T-cell (primary cell): Measurements from ENCODE around the gene JMJD7. TPM values are rescaled to one million over a fixed set of nuclear protein-coding genes. Genes with fewer than 3 reads are reported as not detected.
A peak's percentile ranks its signal among the peaks of the same experiment; 100 is the strongest.

Experiments
- ATAC-seq, 4 experiments: fragments of 200-7000 bp in 3 of 4; fragments of 150-1000 bp in 1 of 4; cut with Tn5 transposase; replicated peaks in 1 of 4; 1 replicate in 3 of 4; 2 replicates in 1 of 4; pipeline ENCODE4 v1.10.0; 2021; ENCODE audit warnings: moderate library complexity in 3 of 4, mild to moderate bottlenecking in 2 of 4, moderate number of reproducible peaks in 1 of 4
- CTCF ChIA-PET, 2 donors: fragments of 300-600 bp; sonication (Branson Sonifier 250); formaldehyde crosslinking; loops; one replicate each; lab custom pipeline; 2022; ENCODE audit warnings: antibody characterized with exemption in 2 of 2; lab: Charles Lee
- POLR2A ChIA-PET, 2 donors: fragments of 300-600 bp; sonication (Branson Sonifier 250); formaldehyde crosslinking; loops; one replicate each; lab custom pipeline; 2022; ENCODE audit warnings: antibody characterized with exemption in 2 of 2; lab: Charles Lee
- DNase-seq, 35 experiments: peaks; one replicate each; pipeline versions ENCODE4 v3.0.0 to v3.0.0-alpha.2; 2013 to 2023
- H3K27ac ChIP-seq: one replicate; pipeline ENCODE4 v1.5.1; 2013; ENCODE audit warnings: low read length
- H3K27me3 ChIP-seq, 2 experiments: replicated peaks in 1 of 2; 1 replicate in 1 of 2; 2 replicates in 1 of 2; pipeline versions ENCODE4 v1.6.1 to v1.7.0; 2013; ENCODE audit warnings: low read length in 1 of 2, mixed read lengths in 1 of 2; ENCODE audit not compliant: control insufficient read depth in 2 of 2, insufficient read depth in 2 of 2; ENCODE audit errors: extremely low read depth in 1 of 2
- H3K36me3 ChIP-seq, 2 donors: 1 replicate in 1 of 2; 2 replicates in 1 of 2; pipeline versions ENCODE4 v1.6.1 to v1.7.0; 2013; ENCODE audit warnings: low read length in 1 of 2; ENCODE audit not compliant: control insufficient read depth in 2 of 2, insufficient read depth in 1 of 2; ENCODE audit errors: extremely low read depth in 1 of 2
- H3K4me1 ChIP-seq, 2 experiments: 1 replicate in 1 of 2; 2 replicates in 1 of 2; pipeline versions ENCODE4 v1.6.1 to v1.7.0; 2013; ENCODE audit warnings: low read length in 2 of 2, mixed read lengths in 1 of 2; ENCODE audit not compliant: insufficient read depth in 2 of 2, control insufficient read depth in 1 of 2; ENCODE audit errors: extremely low read depth in 1 of 2
- H3K4me3 ChIP-seq, 2 donors: 1 replicate in 1 of 2; 2 replicates in 1 of 2; pipeline versions ENCODE4 v1.5.1 to v1.7.0; 2013; ENCODE audit warnings: mild to moderate bottlenecking in 2 of 2, low read length in 1 of 2, moderate library complexity in 1 of 2; ENCODE audit not compliant: control insufficient read depth in 1 of 2; ENCODE audit errors: extremely low read depth in 1 of 2
- H3K9me3 ChIP-seq: 2 replicates; pipeline ENCODE4 v1.7.0; 2013
- H3K27ac Mint-ChIP-seq, 2 donors: one replicate each; pipeline ENCODE4 v1.8.0; 2020 to 2021; ENCODE audit warnings: mild to moderate bottlenecking in 2 of 2, mixed read lengths in 2 of 2
- H3K27me3 Mint-ChIP-seq, 2 donors: one replicate each; pipeline ENCODE4 v1.8.0; 2021 to 2022; ENCODE audit warnings: mixed read lengths in 2 of 2
- H3K36me3 Mint-ChIP-seq: one replicate; pipeline ENCODE4 v1.8.0; 2021; ENCODE audit warnings: mixed read lengths
- H3K4me1 Mint-ChIP-seq, 3 donors: one replicate each; pipeline ENCODE4 v1.8.0; 2020 to 2022; ENCODE audit warnings: mixed read lengths in 3 of 3, mild to moderate bottlenecking in 1 of 3
- H3K4me3 Mint-ChIP-seq, 3 donors: one replicate each; pipeline ENCODE4 v1.8.0; 2020 to 2022; ENCODE audit warnings: mild to moderate bottlenecking in 3 of 3, mixed read lengths in 3 of 3, moderate library complexity in 3 of 3
- H3K9me3 Mint-ChIP-seq, 3 donors: one replicate each; pipeline ENCODE4 v1.8.0; 2020 to 2022; ENCODE audit warnings: mixed read lengths in 3 of 3
- WGBS: methylation state at CpG from one replicate; pipeline ENCODE4 v1.1.5; 2013; ENCODE audit warnings: missing lambda C conversion rate; ENCODE audit not compliant: insufficient coverage; 5-methylcytosine and 5-hydroxymethylcytosine counted together
- total RNA-seq, 35 experiments: library from RNA in 6 of 35; stranded (reverse) in 6 of 35; fragments of 120-200 nt in 1 of 35; gene quantifications; one replicate each; pipeline versions ENCODE4 v1.2.1 to v1.2.4 and lab custom pipeline; 2013 to 2026

JMJD7 gene
- total RNA-seq, 5 donors from 2014 or later (not counting 1 experiment from before 2014, with no cell fraction given), result 35.8 to 72.7 (median 45.3) TPM

- DNase-seq (no peak), ATAC-seq (no peak)
- Mint-ChIP-seq H3K36me3 (no peaks in the 10 kb centered on the region), H3K4me3 (no peak overlapping the region), H3K4me1 (peaks cover 6 to 9% (median 7%) of the 10 kb centered on the region in 3 donors), H3K27ac (no peak overlapping the region), H3K9me3 (no peaks in the 10 kb centered on the region), H3K27me3 (peaks cover 0 to 3% of the 10 kb centered on the region in 2 donors)
- Histone ChIP-seq H3K27me3 (peaks cover 0 to 45% of the 10 kb centered on the region in 2 experiments), H3K36me3 (no peaks in the 10 kb centered on the region), H3K4me1 (peaks cover 2 to 7% of the 10 kb centered on the region in 2 experiments), H3K4me3 (no peak overlapping the region), H3K9me3 (no peaks in the 10 kb centered on the region), H3K27ac (no peak overlapping the region)
- 91% methylated on average over 4 of the region's 9 CpGs for WGBS
- CTCF ChIA-PET, result no interaction called here
- POLR2A ChIA-PET, result no interaction called here
Measured at GRCh38 chr15:41857316-41857715, 29.4 kb downstream of the JMJD7 start.

- Mint-ChIP-seq H3K4me3 (no peak overlapping the region), H3K36me3 (no peaks in the 10 kb centered on the region), H3K9me3 (no peaks in the 10 kb centered on the region), H3K27ac (no peak overlapping the region), H3K4me1 (peaks cover 6 to 12% (median 11%) of the 10 kb centered on the region in 3 donors), H3K27me3 (peaks cover 0 to 5% of the 10 kb centered on the region in 2 donors)
- Histone ChIP-seq H3K36me3 (no peaks in the 10 kb centered on the region), H3K27me3 (peaks cover 0 to 36% of the 10 kb centered on the region in 2 experiments), H3K9me3 (no peaks in the 10 kb centered on the region), H3K4me3 (no peak overlapping the region), H3K27ac (no peak overlapping the region), H3K4me1 (peaks cover 2 to 15% of the 10 kb centered on the region in 2 experiments)
- WGBS, result 92% methylated on average over 14 of the region's 15 CpGs
- ChIA-PET POLR2A (interaction anchor here in 1 of 2 donors (0.5 kb wide), 1 partner anchor 21 kb away, joined by 7 read pairs; no protein-coding TSS in a partner anchor), CTCF (no interaction called here)
- ATAC-seq, result no peak
- no peak for DNase-seq
Measured at GRCh38 chr15:41858756-41859155, 30.9 kb downstream of the JMJD7 start.

GRCh38 chr15:41860049-41860828, 32.3 kb downstream of the JMJD7 start:
- peaks cover 6 to 12% (median 11%) of the 10 kb centered on the region in 3 donors for H3K4me1 Mint-ChIP-seq
- H3K36me3 ChIP-seq, result no peaks in the 10 kb centered on the region
- no peak overlapping the region for H3K27ac Mint-ChIP-seq
- WGBS, result 56% methylated on average over 4 of the region's 15 CpGs
- ATAC-seq (peak in 1 of 4 experiments; percentile 41), DNase-seq (no peak)
- ChIA-PET POLR2A (no interaction called here), CTCF (no interaction called here)
- no peaks in the 10 kb centered on the region for H3K9me3 ChIP-seq
- H3K27me3 Mint-ChIP-seq, result peaks cover 0 to 5% of the 10 kb centered on the region in 2 donors
- H3K4me3 ChIP-seq, result no peak overlapping the region
- H3K27ac ChIP-seq, result no peak overlapping the region
- peaks cover 0 to 36% of the 10 kb centered on the region in 2 experiments for H3K27me3 ChIP-seq
- H3K4me3 Mint-ChIP-seq, result no peak overlapping the region
- peaks cover 2 to 15% of the 10 kb centered on the region in 2 experiments for H3K4me1 ChIP-seq
- H3K9me3 Mint-ChIP-seq, result no peaks in the 10 kb centered on the region
- no peaks in the 10 kb centered on the region for H3K36me3 Mint-ChIP-seq

GRCh38 chr15:41861736-41862356, 34.0 kb downstream of the JMJD7 start:
- Mint-ChIP-seq H3K4me3 (no peak overlapping the region), H3K36me3 (no peaks in the 10 kb centered on the region), H3K4me1 (peaks cover 6 to 12% (median 11%) of the 10 kb centered on the region in 3 donors), H3K27ac (no peak overlapping the region), H3K27me3 (peaks cover 0 to 5% of the 10 kb centered on the region in 2 donors), H3K9me3 (no peaks in the 10 kb centered on the region)
- Histone ChIP-seq H3K4me3 (no peak overlapping the region), H3K27ac (no peak overlapping the region), H3K4me1 (peaks cover 2 to 15% of the 10 kb centered on the region in 2 experiments), H3K27me3 (peaks cover 0 to 29% of the 10 kb centered on the region in 2 experiments), H3K36me3 (no peaks in the 10 kb centered on the region), H3K9me3 (no peaks in the 10 kb centered on the region)
- POLR2A ChIA-PET, result no interaction called here
- CTCF ChIA-PET, result interaction anchor here in 1 of 2 donors (0.7 kb wide), 1 partner anchor 33 kb away, joined by 3 read pairs; no protein-coding TSS in a partner anchor
- DNase-seq (no peak), ATAC-seq (no peak)
- 88% methylated on average over 16 of the region's 18 CpGs for WGBS

- Mint-ChIP-seq H3K4me1 (peaks cover 6 to 12% (median 11%) of the 10 kb centered on the region in 3 donors), H3K36me3 (no peaks in the 10 kb centered on the region), H3K27ac (no peak overlapping the region), H3K27me3 (peaks cover 0 to 5% of the 10 kb centered on the region in 2 donors), H3K4me3 (no peak overlapping the region), H3K9me3 (no peaks in the 10 kb centered on the region)
- DNase-seq (no peak), ATAC-seq (no peak)
- 86% methylated on average over 16 of the region's 19 CpGs for WGBS
- Histone ChIP-seq H3K36me3 (no peaks in the 10 kb centered on the region), H3K27me3 (peaks cover 0 to 23% of the 10 kb centered on the region in 2 experiments), H3K4me1 (peaks cover 2 to 15% of the 10 kb centered on the region in 2 experiments), H3K4me3 (no peak overlapping the region), H3K9me3 (no peaks in the 10 kb centered on the region), H3K27ac (no peak overlapping the region)
- ChIA-PET CTCF (no interaction called here), POLR2A (no interaction called here)
Measured at GRCh38 chr15:41862515-41863116, 34.7 kb downstream of the JMJD7 start.

GRCh38 chr15:41865490-41866055, 37.7 kb downstream of the JMJD7 start:
- CTCF ChIA-PET, result interaction anchor here in 1 of 2 donors (0.6 kb wide), 1 partner anchor 766 kb away, joined by 3 read pairs; no protein-coding TSS in a partner anchor
- no peak overlapping the region for H3K4me3 ChIP-seq
- no peak for ATAC-seq

More at GRCh38 chr15:41865490-41866055, 37.7 kb downstream of the JMJD7 start:
- POLR2A ChIA-PET, result no interaction called here
- Histone ChIP-seq H3K27ac (no peak overlapping the region), H3K27me3 (peaks cover 0 to 11% of the 10 kb centered on the region in 2 experiments), H3K9me3 (no peaks in the 10 kb centered on the region), H3K36me3 (no peaks in the 10 kb centered on the region), H3K4me1 (peaks cover 3 to 15% of the 10 kb centered on the region in 2 experiments)
- Mint-ChIP-seq H3K36me3 (no peaks in the 10 kb centered on the region), H3K27ac (no peak overlapping the region), H3K9me3 (no peaks in the 10 kb centered on the region), H3K27me3 (peaks cover 0 to 2% of the 10 kb centered on the region in 2 donors), H3K4me3 (no peak overlapping the region), H3K4me1 (peaks cover 7 to 10% (median 8%) of the 10 kb centered on the region in 3 donors)
- 91% methylated on average over 12 of the region's 18 CpGs for WGBS
- DNase-seq, result no peak
